Endometrial microvascular endothelial cells (primary cell): ENCODE results near the gene APBA2. TPM values are rescaled to one million over a fixed set of nuclear protein-coding genes. Genes with fewer than 3 reads are reported as not detected.

Experiments used
- in situ Hi-C: cut with HindIII; loops from 2 replicates; pipeline ENCODE4 v1.10.0; 2017; ENCODE audit warnings: low sequenced_read_pairs, low pct_unique_long_range_greater_than_20kb; ENCODE audit errors: inconsistent ontology term
- total RNA-seq: library from RNA; depleted of rRNA; stranded (reverse); fragments of >200 nt; gene quantifications from one replicate; pipeline ENCODE4 v1.2.3, GENCODE V29; 2015; ENCODE audit errors: inconsistent ontology term

APBA2 gene
- total RNA-seq, 1 donor from 2014 or later = 18.6 TPM

GRCh38 chr15:29114221-29115092 is 228.7 kb downstream of the APBA2 start:
- in situ Hi-C loops = no loop called here

GRCh38 chr15:29115093-29115991 is 229.6 kb downstream of the APBA2 start:
- in situ Hi-C loops = no loop called here

GRCh38 chr15:29116970-29117700 is 231.4 kb downstream of the APBA2 start:
- in situ Hi-C loops = no loop called here

GRCh38 chr15:29117778-29118177 is 232.0 kb downstream of the APBA2 start:
- in situ Hi-C loops = no loop called here

GRCh38 chr15:29119847-29120246 is 234.1 kb downstream of the APBA2 start:
- in situ Hi-C loops = no loop called here

GRCh38 chr15:29120593-29121368 is 235.0 kb downstream of the APBA2 start:
- in situ Hi-C loops = no loop called here

- in situ Hi-C loops = no loop called here
Measured at GRCh38 chr15:29121369-29121656, 235.5 kb downstream of the APBA2 start.

- in situ Hi-C loops = no loop called here
Measured at GRCh38 chr15:29121907-29122306, 236.1 kb downstream of the APBA2 start.

GRCh38 chr15:29122506-29122905 is 236.7 kb downstream of the APBA2 start:
- in situ Hi-C loops = no loop called here

- in situ Hi-C loops = no loop called here
Measured at GRCh38 chr15:29123171-29123570, 237.4 kb downstream of the APBA2 start.

GRCh38 chr15:29123991-29124390 is 238.2 kb downstream of the APBA2 start:
- in situ Hi-C loops = no loop called here

GRCh38 chr15:29124581-29125381 is 239.0 kb downstream of the APBA2 start:
- in situ Hi-C loops = no loop called here

GRCh38 chr15:29125382-29126207 is 239.8 kb downstream of the APBA2 start:
- in situ Hi-C loops = no loop called here

GRCh38 chr15:29126208-29126536 is 240.4 kb downstream of the APBA2 start:
- in situ Hi-C loops = no loop called here

- in situ Hi-C loops = no loop called here
Measured at GRCh38 chr15:29126821-29127461, 241.2 kb downstream of the APBA2 start.

GRCh38 chr15:29127506-29128430 is 242.0 kb downstream of the APBA2 start:
- in situ Hi-C loops = no loop called here
